GM19452 (cell line): Measurements from ENCODE around the gene SYPL1.

Experiments
- ATAC-seq: cut with Tn5 transposase; IDR thresholded peaks from one replicate; pipeline ENCODE4 v1.9.1; 2021; ENCODE audit not compliant: unreplicated experiment

SYPL1 gene

GRCh38 chr7:106053109-106053508 is 59.0 kb downstream of the SYPL1 start:
- no peak for ATAC-seq

GRCh38 chr7:106052681-106053080 is 59.4 kb downstream of the SYPL1 start:
- ATAC-seq = no peak

GRCh38 chr7:106050746-106051117 is 61.4 kb downstream of the SYPL1 start:
- no peak for ATAC-seq

- ATAC-seq = no peak
Observed at GRCh38 chr7:106050002-106050745, 61.9 kb downstream of the SYPL1 start.

GRCh38 chr7:106049139-106049752 is 62.9 kb downstream of the SYPL1 start:
- no peak for ATAC-seq

GRCh38 chr7:106048706-106049020 is 63.4 kb downstream of the SYPL1 start:
- no peak for ATAC-seq

- no peak for ATAC-seq
Observed at GRCh38 chr7:106047818-106048705, 64.0 kb downstream of the SYPL1 start.

- ATAC-seq = no peak
Observed at GRCh38 chr7:106047184-106047583, 64.9 kb downstream of the SYPL1 start.

- ATAC-seq = no peak
Observed at GRCh38 chr7:106045586-106045985, 66.5 kb downstream of the SYPL1 start.

- no peak for ATAC-seq
Observed at GRCh38 chr7:106045139-106045538, 67.0 kb downstream of the SYPL1 start.

- no peak for ATAC-seq
Observed at GRCh38 chr7:106042196-106042611, 69.9 kb downstream of the SYPL1 start.

GRCh38 chr7:106041140-106041717 is 70.9 kb downstream of the SYPL1 start:
- no peak for ATAC-seq
